Stimulated activated CD4-positive, alpha-beta T cell treated with anti-CD3 and anti-CD28 coated beads, TNF-alpha, amount 100 ng/mL, for 24 hours (primary cell): ENCODE data around the gene MYMK.

ENCODE experiments used
- DNase-seq, 3 experiments: peaks; one replicate each; pipeline ENCODE4 v3.0.0-alpha.2; 2020; ENCODE audit warnings: low read depth in 3 of 3

MYMK gene

DNA sequence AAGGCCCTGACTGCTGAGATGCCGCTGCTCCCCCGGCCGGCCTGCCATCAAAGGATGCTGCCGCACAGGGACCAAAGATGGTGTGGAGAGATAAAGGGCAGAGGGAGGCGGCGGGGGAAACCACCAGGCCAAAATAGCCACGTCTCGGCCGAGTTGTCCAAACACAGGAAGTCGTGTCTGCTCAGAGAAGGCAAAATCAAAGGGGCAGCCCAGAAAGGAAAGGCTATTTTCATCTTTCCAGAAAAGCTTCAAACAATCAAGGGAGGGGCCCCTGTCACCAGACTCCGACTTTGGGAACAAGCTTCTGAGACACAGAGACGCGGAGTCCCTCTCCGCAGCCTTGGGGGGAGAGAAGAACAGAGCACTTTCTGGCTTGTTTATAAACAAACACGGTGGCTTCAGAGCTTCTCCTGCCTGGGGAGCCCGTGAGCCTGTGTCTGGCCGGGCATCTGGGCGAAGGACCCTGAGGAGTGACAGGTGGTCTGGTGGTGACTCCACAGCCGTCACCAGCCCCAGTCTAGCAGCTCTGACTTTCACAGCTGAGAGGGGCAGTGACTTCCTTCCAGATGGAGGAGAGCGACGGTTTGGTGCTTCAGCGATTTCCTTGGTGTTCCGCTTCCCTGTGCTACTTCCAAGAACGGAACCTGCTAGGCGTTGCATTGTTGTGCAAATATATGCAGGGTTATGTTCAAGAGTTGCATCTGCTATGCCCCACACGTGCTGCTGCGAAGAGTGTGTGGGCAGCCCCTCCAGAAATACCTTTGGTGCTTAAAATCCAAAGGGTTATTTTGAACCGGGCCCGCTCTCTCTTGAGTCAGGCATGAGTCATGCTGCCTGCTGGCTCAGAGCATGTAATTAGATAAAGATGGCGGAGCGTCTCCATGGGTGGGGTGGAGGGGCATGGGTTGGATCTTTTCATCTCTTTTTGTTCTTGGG lies 33.7 kb upstream of the MYMK start:
- peak; percentile 12 to 21 (median 17) for DNase-seq

DNA sequence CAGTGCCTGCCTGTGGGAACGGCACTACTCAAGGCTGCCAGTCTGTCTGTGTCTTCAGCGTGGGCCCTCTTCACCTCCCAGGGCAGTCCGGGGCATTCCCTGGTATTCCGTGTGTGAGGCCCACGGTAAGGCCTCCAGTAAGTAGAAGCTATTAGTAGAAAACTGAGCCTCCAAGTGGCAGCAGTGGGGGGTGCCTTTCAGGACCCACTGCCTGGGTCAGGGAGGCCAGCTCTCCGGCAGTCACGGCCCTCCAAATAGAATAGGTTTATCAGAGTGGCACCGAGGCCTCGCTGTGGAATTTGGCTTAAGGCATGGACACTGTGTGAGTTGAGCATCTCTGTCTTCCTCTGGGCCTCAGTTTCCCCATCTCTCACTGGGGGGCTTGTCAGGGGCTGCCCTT lies 32.8 kb upstream of the MYMK start:
- no peak for DNase-seq

DNA sequence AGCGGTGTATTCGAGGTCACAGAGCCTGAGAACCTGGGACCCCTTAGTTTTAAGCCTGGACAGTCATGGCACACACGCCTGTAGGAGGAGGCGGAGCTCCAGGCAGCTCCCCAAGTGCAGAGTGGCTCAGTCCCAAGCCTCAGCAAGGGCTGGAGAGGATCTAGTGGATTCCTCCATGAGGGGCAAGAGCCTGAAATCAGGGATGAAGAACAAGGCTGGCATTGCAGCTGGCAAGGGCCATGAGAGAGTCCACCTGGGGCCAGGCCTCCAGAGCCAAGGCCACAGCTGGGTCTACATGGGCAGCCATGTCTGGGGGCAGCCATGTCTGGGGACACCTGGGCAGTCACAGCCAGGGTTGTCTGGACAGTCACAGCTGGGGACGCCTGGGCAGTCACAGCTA lies 31.6 kb upstream of the MYMK start:
- no peak for DNase-seq

DNA sequence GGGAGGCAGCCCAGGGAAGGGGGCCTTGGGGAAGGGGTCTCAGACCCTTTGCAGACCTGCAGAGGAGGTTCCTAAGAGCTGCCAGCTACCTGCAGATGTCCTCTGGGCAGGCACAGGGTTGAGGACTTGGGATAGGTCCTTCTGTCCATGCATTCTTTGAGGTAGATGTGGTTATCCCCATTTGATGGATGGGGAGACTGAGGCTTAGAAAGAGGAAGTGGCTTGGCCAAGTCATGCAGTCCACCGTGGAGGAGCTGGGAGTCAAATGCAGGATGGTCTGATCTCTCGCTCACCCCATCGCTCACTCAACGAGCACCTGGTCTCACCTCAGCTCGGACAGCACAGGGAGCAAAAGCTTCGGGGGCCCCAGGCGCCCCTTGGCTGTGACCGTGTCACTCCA lies 30.0 kb upstream of the MYMK start:
- DNase-seq, result no peak

DNA sequence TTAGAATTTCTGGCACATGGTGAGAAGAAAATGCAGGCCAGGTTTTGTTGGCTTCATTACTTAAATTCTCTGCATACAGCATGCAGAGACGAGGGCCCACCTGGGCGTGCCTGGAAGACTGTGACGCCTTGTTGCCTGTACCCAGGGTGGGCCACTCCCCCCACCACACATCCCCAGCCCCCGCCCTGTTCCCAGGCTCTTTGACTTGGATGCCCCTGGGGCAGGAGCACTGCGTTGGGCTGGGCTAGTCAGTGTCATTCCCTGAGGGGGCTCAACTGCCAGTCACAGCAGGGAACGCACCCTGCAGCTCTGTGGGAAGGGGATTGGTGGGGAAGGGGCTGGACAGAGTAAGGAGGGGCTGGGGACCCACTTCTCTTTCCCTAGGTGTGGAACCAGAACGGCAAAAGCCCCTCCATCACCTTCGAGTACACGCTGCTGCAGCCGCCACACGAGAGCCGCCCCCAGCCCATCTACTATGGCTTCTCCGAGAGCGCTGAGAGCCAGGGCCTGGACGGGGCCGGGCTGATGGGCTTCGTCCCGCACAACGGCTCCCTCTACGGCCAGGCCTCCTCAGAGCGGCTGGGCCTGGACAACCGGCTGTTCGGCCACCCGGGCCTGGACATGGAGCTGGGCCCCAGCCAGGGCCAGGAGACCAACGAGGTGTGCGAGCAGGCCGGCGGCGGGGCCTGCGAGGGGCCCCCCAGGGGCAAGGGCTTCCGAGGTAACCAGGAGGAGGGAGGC lies 29.4 kb upstream of the MYMK start:
- no peak for DNase-seq

DNA sequence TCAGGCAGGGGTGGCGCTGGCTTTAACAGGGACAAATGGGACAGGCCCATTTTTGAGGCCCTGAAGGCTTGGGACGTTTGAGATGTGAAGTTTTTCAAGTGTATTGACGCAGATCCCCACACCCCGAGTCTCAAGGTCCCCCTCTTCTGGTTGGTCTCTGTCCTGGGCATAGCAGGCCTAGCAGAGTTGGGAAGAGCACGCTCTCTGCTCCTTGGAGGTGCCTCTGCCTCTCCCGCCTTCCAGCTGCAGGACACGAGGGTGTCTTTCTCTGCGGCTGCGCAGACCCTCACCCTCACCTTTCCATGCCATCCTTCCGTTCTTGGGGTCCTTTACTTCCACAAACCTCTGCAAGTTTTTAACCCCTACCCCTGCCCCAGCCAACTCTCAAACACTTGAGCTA lies 28.4 kb upstream of the MYMK start:
- no peak for DNase-seq

DNA sequence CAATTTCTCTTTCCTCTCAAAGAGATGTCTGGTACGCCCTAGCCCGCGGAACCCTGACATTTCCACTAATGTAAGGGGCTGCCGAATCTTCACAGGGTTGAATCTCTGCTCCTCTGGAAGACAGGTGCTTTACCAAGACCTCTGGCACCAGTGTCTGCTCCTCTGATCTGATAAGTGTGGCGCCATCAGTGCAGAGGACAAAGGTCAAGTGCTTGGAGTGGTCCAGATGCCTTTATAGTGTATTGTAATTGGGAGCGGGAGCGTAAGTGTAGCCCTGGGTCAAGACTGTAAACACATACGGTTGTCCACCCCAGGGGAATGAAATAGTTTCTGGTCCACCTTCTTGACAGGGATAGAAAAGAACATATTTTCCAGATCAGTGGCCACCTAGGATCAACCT lies 27.5 kb upstream of the MYMK start:
- DNase-seq, result no peak

DNA sequence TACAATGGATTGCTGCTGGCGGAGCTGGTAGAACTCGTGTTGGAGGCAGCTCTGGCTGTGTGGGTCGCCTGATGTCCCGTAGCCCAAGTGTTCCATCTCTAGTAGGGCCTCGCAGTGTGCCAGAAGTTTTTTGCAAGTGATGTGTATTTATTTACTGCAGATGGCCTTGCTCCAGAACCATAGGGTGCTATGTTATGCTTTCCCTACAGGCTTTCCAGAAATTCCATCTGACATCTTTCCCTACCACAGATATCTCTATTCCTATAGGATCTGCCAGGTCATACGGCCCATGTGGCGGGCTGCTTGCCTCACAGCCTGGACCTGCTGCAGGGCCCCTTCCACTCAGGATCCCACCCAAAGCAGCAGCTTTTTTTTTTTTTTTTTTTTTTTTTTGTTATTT lies 26.7 kb upstream of the MYMK start:
- DNase-seq, result no peak

DNA sequence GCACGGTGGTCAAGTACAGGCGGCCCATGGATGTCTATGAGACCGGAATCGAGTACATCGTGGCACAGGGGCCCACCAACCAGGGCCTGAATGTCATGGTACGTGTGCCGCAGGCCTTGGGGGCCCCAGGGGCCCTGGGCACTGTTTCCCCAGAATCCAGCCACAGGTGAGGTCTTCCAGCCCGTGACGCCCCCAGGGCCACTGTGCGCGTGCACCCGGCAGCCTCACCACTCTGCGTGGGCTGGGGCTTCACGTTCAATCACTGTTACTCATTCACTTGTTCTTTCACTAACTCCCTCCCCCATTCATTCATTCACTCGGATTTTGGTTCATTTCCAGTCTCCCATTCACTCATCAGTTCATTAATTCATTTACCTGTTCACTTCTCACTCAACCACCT lies 22.4 kb upstream of the MYMK start:
- no peak for DNase-seq

DNA sequence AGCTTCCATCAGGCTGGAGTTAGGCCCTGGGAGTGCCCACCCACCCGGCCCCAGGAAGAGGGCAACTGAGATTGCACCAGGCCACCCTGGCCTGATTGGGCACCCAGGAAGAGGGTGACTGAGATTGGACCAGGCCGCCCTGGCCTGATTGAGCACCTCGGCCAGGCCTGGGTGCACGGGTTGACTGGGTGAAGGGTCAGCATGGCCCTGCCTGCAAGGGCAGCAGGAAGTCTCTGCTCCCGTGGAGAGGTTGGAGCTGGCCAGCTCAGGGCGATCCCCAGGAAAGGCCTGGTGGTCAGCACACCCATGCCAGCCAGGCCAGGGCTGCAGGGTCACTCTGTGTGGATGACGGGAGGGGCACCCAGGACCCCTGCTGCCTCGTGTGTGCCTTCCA lies 21.5 kb upstream of the MYMK start:
- DNase-seq, result no peak

DNA sequence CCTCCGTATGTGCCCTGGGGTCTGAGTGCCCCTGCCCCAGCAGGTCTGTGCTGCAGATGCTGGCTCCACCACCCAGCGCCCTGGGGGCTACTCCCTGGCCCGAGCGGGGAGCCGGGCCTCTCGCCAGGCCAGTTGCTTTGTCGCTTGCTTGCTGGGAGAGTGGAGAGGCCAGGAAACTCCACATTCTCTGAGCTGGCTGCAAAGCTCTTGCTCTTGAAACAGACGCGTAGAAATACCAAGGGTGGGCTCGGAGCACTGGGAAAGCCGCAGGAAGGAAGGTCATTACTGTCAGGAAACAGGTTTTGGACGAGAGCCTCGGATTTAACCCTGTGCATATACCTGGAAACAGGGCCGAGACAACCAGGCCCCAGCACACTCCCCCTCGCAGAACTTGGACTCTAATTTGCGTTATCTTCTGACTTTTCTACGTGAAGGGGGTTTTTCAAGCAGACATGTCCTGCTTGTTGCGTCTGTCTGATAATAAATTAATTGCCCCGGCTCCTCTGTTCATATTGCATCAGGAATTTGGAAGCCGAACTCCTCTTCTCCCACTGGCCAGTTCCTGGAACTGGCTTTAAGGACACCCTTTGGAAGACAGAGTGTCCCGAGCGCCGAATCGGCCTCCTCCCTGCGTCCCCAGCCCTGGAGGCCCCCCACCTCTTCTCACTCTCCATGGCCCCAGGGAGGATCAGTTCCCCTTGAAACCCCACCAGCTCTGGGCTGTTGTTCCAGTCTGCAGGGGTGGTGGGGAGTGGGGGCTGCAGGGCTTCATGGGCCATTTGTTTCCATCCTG lies 20.9 kb upstream of the MYMK start:
- no peak for DNase-seq

DNA sequence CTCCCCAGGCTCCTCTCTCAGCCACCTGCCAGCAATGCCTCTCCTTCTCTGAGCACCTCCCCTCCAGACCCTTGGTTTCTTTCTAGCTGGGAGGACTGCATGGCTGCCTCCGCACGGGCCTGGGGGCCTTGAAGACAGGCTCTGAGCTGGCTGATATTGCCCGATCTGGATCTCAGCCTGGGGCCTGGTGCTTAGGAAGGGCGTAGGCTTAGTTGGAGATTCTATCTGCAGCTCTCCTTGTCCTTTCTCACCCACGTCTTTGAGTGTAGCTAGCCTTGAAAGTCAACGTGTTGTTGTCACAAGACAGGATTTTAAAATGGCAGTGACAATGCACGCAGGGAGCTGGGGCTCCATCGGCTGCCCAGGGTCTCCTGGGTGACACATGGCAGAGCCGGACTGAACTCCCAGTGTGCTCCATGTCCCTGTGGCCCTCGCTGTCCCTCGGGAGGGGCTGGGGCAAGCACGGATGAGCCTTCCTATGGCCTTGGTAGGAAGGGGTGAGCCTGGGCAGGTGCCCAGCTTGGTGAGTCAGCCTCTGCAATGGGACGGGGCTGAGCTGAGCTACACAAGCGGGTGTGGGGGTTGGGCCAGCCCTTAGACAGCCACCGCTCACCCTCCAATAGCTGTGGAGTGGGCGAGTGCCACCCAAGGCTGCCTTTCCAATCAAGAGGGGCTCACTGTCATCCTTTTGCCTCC lies 19.2 kb upstream of the MYMK start:
- DNase-seq, result no peak

DNA sequence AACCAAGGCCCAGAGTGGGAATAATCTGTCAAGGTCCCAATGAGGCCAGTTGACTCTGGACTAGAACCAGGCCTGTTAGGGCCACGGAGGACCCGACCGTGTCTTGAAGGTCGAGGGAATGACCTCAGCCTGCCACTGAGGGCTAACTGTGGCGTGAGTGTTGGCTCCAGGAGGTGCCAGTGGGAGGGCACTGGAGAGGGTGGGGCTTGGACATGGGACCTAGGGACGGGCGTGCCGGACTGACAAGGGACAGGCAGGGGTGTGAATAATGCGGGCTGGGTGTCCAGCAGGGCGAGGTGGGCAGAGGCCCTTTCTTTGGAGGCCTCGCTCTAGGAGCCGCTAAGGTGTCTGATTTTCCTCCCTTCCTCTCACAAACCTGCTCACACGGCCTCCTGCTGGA lies 17.2 kb upstream of the MYMK start:
- DNase-seq, result no peak

DNA sequence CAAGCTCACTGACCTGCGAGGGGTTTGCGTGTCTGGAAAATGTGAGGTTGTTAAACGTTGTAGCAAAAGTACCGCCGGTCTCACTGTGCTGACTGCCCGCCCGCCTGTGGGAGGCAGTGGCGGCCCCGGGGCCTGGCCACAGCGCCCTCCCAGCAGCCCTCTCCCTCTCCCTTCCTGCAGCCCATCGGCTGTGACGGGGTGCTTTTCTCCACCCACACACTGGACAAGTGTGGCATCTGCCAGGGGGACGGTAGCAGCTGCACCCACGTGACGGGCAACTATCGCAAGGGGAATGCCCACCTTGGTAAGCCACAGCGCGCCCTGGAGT lies 15.9 kb upstream of the MYMK start:
- DNase-seq, result no peak

DNA sequence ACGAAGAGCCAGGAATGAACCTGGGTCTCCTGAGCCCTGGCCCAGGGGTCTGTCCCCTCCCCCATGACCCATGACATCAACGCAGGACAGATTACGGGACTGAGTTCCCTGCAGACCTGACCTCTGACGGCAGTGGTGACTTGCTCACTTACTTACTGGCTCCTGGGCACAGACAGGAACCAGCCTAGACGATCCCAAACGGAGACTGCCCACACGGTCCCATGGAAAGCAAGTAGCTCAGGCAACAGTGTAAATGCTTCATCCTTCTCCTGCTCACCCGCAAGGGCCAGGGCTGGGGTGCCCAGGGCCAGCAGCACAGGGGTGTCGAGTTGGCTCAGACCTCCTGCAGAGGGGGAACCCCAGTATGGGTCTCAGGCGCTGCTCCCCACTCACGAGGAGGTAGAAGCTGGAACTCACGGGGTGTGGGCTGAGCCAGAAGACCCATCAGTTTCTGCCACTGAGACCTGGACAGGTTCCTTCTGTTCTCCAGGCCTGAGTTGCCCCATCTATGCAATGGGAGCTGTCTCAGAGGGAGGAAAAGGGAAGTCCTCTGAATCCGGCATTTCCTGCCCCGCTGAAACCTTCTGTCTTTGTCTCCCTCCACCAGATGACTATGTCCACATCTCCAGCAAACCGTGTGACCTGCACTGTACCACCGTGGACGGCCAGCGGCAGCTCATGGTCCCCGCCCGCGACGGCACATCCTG lies 15.4 kb upstream of the MYMK start:
- no peak for DNase-seq

DNA sequence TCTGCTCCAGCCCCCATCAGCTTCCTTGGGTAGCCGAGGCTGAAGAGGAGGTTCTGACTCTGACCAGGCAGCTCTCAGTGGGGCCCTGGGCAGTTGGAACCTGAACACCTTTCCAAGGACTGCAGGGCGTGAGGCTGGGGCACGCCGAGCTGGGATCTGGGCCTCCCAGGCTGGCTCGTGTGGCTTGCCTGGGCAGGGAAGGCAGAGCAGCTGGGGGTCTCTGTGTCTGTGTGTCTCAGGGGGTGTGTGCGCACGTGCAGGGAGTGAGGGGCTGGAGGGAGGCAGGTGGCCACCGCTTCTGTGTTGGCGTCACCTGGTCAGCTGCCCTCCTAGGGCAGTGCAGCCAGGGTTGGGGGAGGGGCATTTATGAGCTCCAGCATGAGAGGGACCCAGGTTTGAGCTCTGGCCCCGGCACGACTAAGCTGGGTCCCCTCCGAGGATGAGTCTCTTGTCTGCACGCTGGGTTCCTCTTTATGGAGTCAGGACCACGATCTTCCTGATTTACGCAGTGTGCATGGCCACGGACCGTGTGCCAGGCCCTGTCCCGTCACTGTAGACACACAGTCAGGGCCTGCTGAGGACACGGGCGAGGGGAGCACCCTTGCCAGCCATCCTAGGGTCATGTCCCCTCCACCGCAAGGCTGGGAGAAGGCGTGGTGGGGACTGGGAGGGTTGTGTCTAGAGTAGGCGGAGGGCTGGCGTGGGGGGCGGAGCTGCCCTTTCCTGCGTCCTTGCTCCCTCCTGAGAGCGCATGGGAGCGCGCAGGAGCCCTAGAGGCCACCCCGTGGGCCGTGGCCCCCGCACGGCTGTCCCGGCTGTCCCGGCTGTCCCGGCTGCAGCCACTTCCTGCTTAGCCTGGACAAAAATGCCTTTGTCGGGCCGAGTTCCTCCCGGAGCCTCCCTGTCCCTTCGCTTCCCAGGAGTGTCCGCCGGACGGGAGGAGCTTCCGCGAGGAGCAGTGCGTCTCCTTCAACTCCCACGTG lies 14.4 kb upstream of the MYMK start:
- no peak for DNase-seq

DNA sequence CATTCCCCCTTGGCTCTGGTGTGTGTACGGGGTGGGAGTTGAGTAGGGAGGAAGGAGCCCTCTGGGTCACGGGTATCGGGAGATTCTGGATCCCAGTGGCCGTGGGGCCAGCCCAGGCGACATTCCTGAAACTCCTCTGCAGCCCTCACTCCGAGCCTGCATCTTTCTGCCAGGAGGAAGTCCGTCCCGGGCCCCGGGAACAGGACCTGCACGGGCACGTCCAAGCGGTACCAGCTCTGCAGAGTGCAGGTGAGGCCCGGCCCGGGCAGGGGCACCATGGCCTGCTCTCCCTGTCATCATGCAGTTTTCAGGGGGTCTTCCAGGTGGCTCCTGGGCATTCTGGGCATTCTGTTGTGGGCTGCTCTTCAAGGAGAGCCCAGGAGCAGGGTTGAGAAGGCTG lies 13.4 kb upstream of the MYMK start:
- no peak for DNase-seq

DNA sequence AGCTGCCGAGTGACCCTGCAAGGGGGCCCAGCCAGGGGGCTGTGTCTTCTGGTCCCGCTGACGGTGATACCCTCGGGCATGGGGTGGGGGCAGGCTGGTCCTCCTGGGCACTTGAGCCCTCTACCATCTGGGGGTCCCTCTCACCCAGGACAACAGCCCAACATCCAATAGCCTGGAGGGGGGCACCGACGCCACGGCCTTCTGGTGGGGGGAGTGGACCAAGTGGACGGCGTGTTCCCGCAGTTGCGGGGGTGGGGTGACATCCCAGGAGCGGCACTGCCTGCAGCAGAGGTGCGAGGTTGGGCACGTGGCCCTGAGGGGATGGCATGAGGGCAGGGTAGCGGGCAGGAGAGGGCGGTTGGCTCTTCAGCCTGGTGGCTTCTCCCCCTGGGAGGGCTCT lies 12.5 kb upstream of the MYMK start:
- DNase-seq, result no peak

DNA sequence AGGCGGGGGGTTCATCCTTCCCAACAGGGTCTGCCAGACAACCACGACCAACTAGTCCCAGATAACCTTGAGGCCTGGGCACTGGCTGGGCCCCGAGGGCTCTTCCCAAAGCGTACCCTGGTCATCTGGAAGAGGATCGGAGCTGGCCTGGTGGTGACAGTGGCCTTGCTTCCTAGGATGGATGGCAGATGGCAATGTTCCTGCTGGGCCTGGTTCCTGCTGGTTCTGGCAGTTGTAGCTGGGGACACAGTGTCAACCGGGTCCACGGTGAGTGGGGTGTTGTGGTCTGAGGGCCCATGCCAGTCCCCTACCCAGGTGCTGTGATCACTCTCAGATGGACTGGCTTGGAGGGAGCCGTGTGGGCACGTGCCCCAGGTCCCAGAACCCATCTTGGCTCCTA lies 11.8 kb upstream of the MYMK start:
- DNase-seq, result no peak

DNA sequence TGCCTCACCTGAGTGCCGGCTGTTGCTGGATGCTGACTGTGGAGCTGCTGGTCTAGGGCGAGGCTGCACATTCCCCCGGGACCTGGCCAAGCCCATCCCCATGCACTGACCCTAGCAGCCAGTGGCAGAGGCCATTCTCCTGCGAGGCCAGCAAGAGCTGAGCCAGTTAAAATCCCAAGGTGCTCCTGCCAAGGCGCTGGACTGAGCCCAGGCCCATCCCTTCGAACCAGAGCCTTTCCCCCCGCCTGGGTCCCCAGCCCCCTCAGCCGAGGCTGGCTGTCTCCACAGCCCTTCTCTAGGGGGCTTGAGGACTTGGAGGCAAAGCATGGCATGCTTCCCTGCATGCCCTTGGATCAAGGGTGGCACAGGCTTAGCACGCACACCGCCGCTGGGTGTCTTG lies 11.3 kb upstream of the MYMK start:
- no peak for DNase-seq
